ENCODE results near the gene CPEB3. TPM values are rescaled to one million over a fixed set of nuclear protein-coding genes. Genes with fewer than 3 reads are reported as not detected.
"Not testable (repeated sequence)": the region's sequence is repeated elsewhere in the genome, so short reads cannot be mapped to it uniquely, and the experiment has no call there.

The CPEB3 gene
- total RNA-seq, result 4.5 and 8.3 TPM in 2 replicates
- 5.0 and 7.1 TPM in 2 replicates for polyA plus RNA-seq

DNA sequence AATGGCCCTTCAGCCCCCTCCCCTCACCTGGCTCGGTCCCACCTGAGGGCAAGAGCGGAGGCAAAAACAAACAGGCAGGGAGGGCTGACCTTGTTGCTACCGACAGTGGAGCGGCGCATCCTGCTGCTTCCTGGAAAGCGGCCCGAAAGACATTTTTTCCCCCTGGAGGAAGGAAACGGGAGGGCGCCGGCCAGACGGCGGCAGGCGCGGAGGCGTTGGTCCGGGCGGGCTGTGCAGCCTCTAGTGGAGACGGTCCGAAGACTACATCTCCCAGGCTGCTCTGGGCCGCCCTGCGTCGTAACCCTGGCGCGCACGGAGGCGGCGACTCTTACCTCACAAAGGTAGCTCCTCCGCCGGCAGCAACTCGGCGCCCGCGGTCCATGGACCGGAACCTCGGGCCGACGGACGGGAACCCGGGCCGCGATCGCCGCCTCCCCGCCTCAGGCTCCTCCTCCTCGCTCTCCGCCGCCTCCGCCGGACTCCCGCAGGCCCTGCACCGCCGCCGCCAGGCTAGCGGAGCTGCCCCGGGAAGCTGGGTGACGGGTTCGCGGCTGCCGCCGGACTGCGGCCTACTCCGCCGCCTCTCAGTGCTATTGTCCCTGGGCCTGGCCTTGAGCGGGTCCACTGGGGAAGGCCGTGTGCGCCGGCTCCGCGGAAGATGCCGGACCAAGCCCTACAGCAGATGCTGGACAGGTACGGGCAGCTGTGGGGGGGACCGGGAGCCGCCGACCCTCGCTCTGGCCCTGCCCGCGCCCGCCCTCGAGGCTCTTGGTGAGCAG lies at the start of gene CPEB3, which contains the start of gene MARCHF5:
CPEB3 (minus strand) TSS at position 242 of the 779 bp plus-strand sequence. CDS start 50,728 bp downstream, outside the sequence.
MARCHF5 (plus strand) TSS at position 331 of the 779 bp plus-strand sequence; CDS start at position 659, 328 bp downstream.
- Histone ChIP-seq H3K9me3 (ENCODE audit: low read depth) (no peaks in the 10 kb centered on the region), H3K27me3 (no peaks in the 10 kb centered on the region), H3K4me3 (peak within 1 kb of the TSS; percentile 69), H3K4me1 (ENCODE audit: low read depth) (peaks cover 3% of the 10 kb centered on the region), H3K36me3 (peaks cover 4% of the 10 kb centered on the region), H3K27ac (peak within 1 kb of the TSS; percentile 93)
- DNase-seq (ENCODE audit: low read depth in 1 of 2, low spot score in 1 of 2), result peak; percentile 97 to 99
- TF ChIP-seq, protein P1, sequence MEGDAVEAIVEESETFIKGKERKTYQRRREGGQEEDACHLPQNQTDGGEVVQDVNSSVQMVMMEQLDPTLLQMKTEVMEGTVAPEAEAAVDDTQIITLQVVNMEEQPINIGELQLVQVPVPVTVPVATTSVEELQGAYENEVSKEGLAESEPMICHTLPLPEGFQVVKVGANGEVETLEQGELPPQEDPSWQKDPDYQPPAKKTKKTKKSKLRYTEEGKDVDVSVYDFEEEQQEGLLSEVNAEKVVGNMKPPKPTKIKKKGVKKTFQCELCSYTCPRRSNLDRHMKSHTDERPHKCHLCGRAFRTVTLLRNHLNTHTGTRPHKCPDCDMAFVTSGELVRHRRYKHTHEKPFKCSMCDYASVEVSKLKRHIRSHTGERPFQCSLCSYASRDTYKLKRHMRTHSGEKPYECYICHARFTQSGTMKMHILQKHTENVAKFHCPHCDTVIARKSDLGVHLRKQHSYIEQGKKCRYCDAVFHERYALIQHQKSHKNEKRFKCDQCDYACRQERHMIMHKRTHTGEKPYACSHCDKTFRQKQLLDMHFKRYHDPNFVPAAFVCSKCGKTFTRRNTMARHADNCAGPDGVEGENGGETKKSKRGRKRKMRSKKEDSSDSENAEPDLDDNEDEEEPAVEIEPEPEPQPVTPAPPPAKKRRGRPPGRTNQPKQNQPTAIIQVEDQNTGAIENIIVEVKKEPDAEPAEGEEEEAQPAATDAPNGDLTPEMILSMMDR (IDR thresholded peaks at IDR 0.05; ENCODE audit: low read depth, low read length), result peak; percentile 57

DNA sequence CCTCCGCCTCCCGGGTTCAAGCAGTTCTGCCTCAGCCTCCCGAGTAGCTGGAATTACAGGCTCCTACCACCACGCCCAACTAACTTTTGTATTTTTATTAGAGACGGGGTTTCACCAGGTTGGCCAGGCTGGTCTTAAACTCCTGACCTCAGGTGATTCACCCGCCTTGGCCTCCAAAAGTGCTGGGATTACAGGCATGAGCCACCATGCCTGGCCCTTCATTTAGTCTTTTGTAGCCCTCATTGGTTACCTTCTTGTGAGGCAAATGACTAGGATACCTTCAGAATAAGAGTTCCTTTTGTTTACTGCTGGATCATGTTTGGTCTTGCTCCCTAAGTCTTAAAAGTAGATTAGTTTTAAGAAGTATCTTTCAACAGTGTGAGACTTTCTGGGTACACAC lies 39.0 kb upstream of the CPEB3 start:
- H3K4me3 ChIP-seq; H3K27me3 ChIP-seq; H3K36me3 ChIP-seq; H3K9me3 ChIP-seq (ENCODE audit: low read depth); DNase-seq (ENCODE audit: low read depth in 1 of 2, low spot score in 1 of 2); H3K4me1 ChIP-seq (ENCODE audit: low read depth): not testable (repeated sequence)
- peak overlapping the region; percentile 28 for H3K27ac ChIP-seq

DNA sequence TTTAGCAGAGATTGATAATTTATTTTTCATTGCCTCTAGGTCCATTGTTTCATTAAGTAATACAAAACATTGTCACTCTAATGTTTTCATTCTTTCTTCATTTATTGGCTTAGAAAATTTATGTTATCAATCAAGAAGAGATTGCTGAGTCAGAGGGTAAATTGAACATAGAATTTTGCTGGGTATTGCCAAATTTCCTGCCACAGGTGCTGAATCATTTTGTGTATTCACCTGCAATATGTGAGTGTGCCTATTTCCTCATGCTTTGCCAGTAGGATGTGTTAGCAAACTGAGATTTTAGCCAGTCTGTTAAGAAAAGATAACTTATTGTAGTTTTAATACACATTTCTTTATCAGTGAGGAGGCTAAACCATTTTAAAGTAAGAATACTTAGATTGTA lies 38.1 kb upstream of the CPEB3 start:
- no peaks in the 10 kb centered on the region for H3K4me1 ChIP-seq (ENCODE audit: low read depth)
- TF ChIP-seq, protein P1 (IDR thresholded peaks at IDR 0.05; ENCODE audit: low read depth, low read length), result no peak
- no peak overlapping the region for H3K4me3 ChIP-seq
- H3K27ac ChIP-seq, result peak overlapping the region; percentile 33
- H3K27me3 ChIP-seq, result no peaks in the 10 kb centered on the region
- DNase-seq (ENCODE audit: low read depth in 1 of 2, low spot score in 1 of 2), result no peak
- H3K36me3 ChIP-seq, result peaks cover 2% of the 10 kb centered on the region
- no peaks in the 10 kb centered on the region for H3K9me3 ChIP-seq (ENCODE audit: low read depth)

DNA sequence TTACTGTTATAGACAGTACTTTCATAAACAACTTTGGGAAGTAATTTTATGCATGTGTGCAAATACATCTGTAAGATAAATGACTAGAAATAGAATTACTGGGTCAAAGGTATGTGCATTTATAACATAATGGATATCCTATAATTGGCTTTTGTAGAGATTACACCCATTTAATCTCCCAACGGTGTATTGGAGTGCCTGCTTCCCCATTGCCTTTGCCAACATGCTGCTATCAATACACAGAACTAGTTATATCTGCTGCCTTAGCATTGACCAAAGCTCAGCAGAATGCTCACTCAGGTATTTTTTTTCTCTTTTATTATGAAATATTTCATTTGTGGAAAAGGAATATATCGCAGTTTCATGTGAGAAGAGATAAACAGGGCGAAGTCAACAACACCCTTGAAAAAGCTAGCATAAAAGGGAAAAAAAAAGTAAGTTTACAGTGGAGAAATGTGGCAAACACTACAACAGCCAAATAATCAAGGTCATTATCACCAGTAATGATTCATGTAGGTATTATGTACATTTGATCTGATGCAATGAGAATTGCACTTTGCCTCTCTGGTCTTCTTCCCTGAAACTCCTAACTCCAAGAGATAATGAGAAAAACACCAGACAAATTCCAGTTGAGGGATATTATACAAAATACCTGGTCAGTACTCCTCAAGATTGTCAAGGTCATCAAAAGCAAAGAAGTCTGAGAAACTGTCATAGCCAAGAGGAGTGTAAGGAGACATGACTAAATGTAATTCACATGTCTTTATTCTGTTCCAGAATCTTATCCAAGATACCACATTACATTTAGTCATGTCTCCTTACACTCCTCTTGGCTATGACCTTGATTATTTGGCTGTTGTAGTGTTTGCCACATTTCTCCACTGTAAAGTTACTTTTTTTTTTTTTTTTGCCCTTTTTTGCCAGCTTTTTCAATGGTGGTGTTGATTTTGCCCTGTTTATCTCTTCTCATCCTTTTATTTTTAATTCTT lies 36.9 kb upstream of the CPEB3 start:
- no peaks in the 10 kb centered on the region for H3K4me1 ChIP-seq (ENCODE audit: low read depth)
- no peak for DNase-seq (ENCODE audit: low read depth in 1 of 2, low spot score in 1 of 2)
- TF ChIP-seq, protein P1 (IDR thresholded peaks at IDR 0.05; ENCODE audit: low read depth, low read length), result no peak
- H3K9me3 ChIP-seq (ENCODE audit: low read depth), result no peaks in the 10 kb centered on the region
- H3K27me3 ChIP-seq, result no peaks in the 10 kb centered on the region
- H3K4me3 ChIP-seq, result no peak overlapping the region
- peaks cover 2% of the 10 kb centered on the region for H3K36me3 ChIP-seq
- H3K27ac ChIP-seq, result peak overlapping the region; percentile 16

DNA sequence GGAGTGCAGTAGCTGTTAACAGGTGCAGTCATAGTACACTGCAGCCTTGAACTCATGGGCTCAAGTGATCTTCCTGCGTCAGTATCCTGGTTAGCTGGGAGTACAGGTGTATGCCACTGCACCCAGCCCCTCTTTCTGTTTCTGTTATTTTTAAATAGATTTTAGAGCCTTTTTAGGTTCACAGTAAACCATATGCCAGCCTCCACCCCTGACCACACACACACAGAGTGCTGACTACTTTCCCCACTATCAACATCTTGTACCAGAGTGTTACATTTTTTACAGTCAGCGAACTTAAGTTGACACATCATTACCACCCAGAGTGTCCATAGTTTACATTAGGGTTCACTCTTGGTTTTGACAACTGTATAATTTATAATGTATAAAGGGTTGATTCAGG lies 32.2 kb upstream of the CPEB3 start:
- no peaks in the 10 kb centered on the region for H3K27me3 ChIP-seq
- TF ChIP-seq, protein P1 (IDR thresholded peaks at IDR 0.05; ENCODE audit: low read depth, low read length), result no peak
- H3K4me3 ChIP-seq, result no peak overlapping the region
- H3K9me3 ChIP-seq (ENCODE audit: low read depth), result no peaks in the 10 kb centered on the region
- no peak for DNase-seq (ENCODE audit: low read depth in 1 of 2, low spot score in 1 of 2)
- H3K27ac ChIP-seq, result no peak overlapping the region
- H3K4me1 ChIP-seq (ENCODE audit: low read depth), result no peaks in the 10 kb centered on the region
- H3K36me3 ChIP-seq, result peaks cover 2% of the 10 kb centered on the region
